GM12801 (cell line): ENCODE measurements around the gene ZNF200.

Experiments used
- CTCF ChIP-seq: IDR thresholded peaks from one replicate; pipeline ENCODE4 v1.5.1; 2011; ENCODE audit warnings: control low read depth; ENCODE audit not compliant: insufficient read length; ENCODE audit errors: extremely low read depth

ZNF200 gene

GRCh38 chr16:3202903-3203539 lies 31.9 kb downstream of the ZNF200 start:
- no peak for TF ChIP-seq CTCF

- no peak for TF ChIP-seq CTCF
These were observed 36.5 kb downstream of the ZNF200 start for GRCh38 chr16:3198334-3199072.

- no peak for TF ChIP-seq CTCF
These were observed 39.0 kb downstream of the ZNF200 start for GRCh38 chr16:3195975-3196374.

GRCh38 chr16:3194792-3195191 lies 40.2 kb downstream of the ZNF200 start:
- no peak for TF ChIP-seq CTCF

GRCh38 chr16:3193221-3194212 lies 41.4 kb downstream of the ZNF200 start:
- TF ChIP-seq CTCF = no peak

GRCh38 chr16:3192476-3193019 lies 42.4 kb downstream of the ZNF200 start:
- no peak for TF ChIP-seq CTCF

GRCh38 chr16:3190949-3191353 lies 44.0 kb downstream of the ZNF200 start:
- no peak for TF ChIP-seq CTCF
